Duodenal mucosa (tissue), 2 donors: ENCODE results near the gene B3GNT9.

Experiments
- H3K27ac ChIP-seq: one replicate; pipeline ENCODE4 v1.7.0; 2013; ENCODE audit warnings: low read depth, low read length
- H3K27me3 ChIP-seq, 2 donors: one replicate each; pipeline ENCODE4 v1.7.0; 2013; ENCODE audit warnings: low read length in 2 of 2, control low read depth in 1 of 2; ENCODE audit not compliant: insufficient read depth in 2 of 2, control insufficient read depth in 1 of 2
- H3K36me3 ChIP-seq, 2 donors: one replicate each; pipeline ENCODE4 v1.7.0; 2013; ENCODE audit warnings: low read length in 2 of 2, control low read depth in 1 of 2; ENCODE audit not compliant: insufficient read depth in 2 of 2, control insufficient read depth in 1 of 2
- H3K4me1 ChIP-seq, 2 donors: one replicate each; pipeline ENCODE4 v1.7.0; 2013; ENCODE audit warnings: low read length in 2 of 2, control low read depth in 1 of 2; ENCODE audit not compliant: insufficient read depth in 2 of 2, control insufficient read depth in 1 of 2
- H3K4me3 ChIP-seq, 2 donors: one replicate each; pipeline ENCODE4 v1.7.0; 2013; ENCODE audit warnings: low read length in 2 of 2, low read depth in 1 of 2
- H3K9ac ChIP-seq, 2 donors: one replicate each; pipeline ENCODE4 v1.7.0; 2013; ENCODE audit warnings: low read length in 2 of 2, low read depth in 1 of 2
- H3K9me3 ChIP-seq, 2 donors: one replicate each; pipeline ENCODE4 v1.7.0; 2013; ENCODE audit warnings: low read length in 2 of 2, control low read depth in 1 of 2; ENCODE audit not compliant: control insufficient read depth in 1 of 2

Gene B3GNT9

DNA sequence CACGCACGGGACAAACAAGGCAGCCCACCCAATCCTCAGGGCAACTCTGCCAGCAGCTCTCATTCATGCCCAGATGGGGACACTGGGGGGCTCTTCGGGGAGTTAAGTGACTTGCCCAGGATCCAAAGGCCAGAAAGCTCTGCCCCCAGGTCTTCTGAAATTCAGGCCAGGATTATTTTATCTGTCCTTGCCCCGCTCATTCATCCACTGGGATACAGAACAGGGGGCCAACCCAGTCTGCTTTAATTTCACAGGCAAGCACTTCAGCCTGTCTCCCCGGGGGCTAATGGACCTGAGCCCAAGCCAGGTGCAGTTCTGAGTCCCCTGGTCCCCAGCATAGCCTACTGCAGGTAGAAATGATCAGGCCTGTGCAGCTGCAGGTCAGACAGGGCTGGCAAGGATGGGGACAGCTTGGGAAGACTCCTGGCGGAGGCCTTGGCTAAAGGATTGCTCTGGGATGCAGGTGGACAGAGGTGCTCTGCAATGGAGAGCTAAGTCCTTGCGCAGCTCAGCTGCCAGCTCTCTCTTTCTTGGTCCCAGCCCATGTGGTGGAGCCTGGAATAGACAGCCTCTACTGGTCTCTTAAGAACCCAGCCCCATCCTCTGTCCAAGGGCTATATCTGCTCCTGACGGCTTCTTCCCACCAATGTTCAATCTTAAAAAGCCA lies 766 bp upstream of the B3GNT9 start:
- H3K4me1 ChIP-seq: peaks cover 12 to 25% of the 10 kb centered on the region in 2 donors
- peaks cover 3 to 23% of the 10 kb centered on the region in 2 donors for H3K36me3 ChIP-seq
- peak overlapping the region; percentile 59 to 73 for H3K4me3 ChIP-seq
- H3K27me3 ChIP-seq: no peaks in the 10 kb centered on the region
- H3K27ac ChIP-seq: no peak overlapping the region
- peak overlapping the region; percentile 38 to 58 for H3K9ac ChIP-seq
- no peaks in the 10 kb centered on the region for H3K9me3 ChIP-seq

- Histone ChIP-seq H3K27me3 (no peaks in the 10 kb centered on the region), H3K4me3 (peak overlapping the region; percentile 59 to 73), H3K9ac (peak overlapping the region; percentile 51 to 58), H3K27ac (peak overlapping the region; percentile 51), H3K4me1 (peaks cover 0 to 13% of the 10 kb centered on the region in 2 donors), H3K9me3 (no peaks in the 10 kb centered on the region), H3K36me3 (peaks cover 6 to 35% of the 10 kb centered on the region in 2 donors)
These were observed 558 bp downstream of the B3GNT9 start for GRCh38 chr16:67150047-67150832.

DNA sequence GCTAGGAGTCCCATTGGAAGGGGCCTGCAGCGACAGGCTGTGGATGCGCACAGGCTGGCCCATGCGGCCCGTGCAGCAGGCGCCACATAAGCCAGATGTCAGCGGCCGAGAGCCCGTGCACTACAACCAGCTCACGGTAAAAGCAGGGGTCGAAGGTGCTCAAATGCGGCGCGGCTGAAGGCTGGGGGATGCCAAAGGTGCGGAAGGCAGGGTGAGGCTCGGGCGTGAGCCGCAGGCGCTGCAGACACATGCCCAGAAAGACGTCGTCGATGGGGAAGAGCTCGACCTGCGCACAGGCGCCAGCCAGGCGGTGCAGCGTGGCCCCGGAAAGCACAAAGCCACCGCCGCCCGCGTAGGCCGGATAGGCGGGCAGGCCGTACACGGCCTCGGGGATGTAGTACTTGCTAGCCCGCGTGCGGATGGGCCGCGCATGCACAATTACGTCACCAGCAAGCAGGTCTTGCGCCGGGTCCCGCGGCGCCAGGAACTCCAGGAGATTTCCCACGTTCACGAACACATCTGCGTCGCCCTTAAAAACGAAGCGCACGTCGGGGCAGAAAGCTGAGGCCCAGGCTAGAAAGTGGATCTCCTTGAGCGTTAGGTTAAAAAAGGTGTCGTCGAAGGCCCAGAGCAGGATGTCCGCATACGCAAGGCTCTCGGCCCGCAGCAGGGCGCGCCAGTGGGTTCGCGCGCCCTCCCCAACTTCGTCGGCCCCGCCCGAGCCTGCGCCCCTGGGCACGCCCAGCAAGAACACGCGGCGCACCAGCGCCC lies 1.3 kb downstream of the B3GNT9 start:
- no peak overlapping the region for H3K27ac ChIP-seq
- no peak overlapping the region for H3K9ac ChIP-seq
- H3K4me1 ChIP-seq: peaks cover 0 to 10% of the 10 kb centered on the region in 2 donors
- peaks cover 11 to 43% of the 10 kb centered on the region in 2 donors for H3K36me3 ChIP-seq
- no peaks in the 10 kb centered on the region for H3K9me3 ChIP-seq
- H3K4me3 ChIP-seq: no peak overlapping the region
- no peaks in the 10 kb centered on the region for H3K27me3 ChIP-seq

- no peaks in the 10 kb centered on the region for H3K27me3 ChIP-seq
These were observed 2.0 kb downstream of the B3GNT9 start for GRCh38 chr16:67148656-67149275.

DNA sequence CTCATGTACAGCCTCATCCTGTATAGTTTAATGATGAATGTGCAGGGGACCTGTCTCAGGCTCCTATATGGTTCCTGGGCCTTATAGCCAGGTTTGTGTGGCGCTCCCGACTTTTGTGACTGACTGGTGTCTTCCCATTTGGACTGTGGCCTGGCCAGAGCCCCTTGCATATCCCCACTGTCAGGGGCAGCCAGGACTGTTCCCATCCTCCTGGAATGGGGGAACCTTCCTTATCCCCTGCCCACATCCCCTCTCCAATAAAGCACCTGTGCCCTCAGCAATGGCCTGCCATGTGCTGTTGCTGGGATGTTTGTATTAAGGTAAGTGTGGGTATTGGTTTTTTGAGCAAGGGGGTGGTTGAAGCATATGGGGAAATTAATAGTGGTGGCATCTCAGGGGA lies 2.6 kb downstream of the B3GNT9 start:
- H3K27ac ChIP-seq: no peak overlapping the region
- H3K4me3 ChIP-seq: no peak overlapping the region
- no peak overlapping the region for H3K9ac ChIP-seq
- H3K9me3 ChIP-seq: no peaks in the 10 kb centered on the region
- H3K4me1 ChIP-seq: peaks cover 0 to 10% of the 10 kb centered on the region in 2 donors
- peaks cover 17 to 54% of the 10 kb centered on the region in 2 donors for H3K36me3 ChIP-seq
- no peaks in the 10 kb centered on the region for H3K27me3 ChIP-seq

More at GRCh38 chr16:67148656-67149275, 2.0 kb downstream of the B3GNT9 start:
- Histone ChIP-seq H3K4me3 (no peak overlapping the region), H3K36me3 (peaks cover 17 to 50% of the 10 kb centered on the region in 2 donors), H3K9me3 (no peaks in the 10 kb centered on the region), H3K9ac (no peak overlapping the region), H3K27ac (no peak overlapping the region), H3K4me1 (peaks cover 0 to 10% of the 10 kb centered on the region in 2 donors)

- H3K36me3 ChIP-seq: peaks cover 17 to 59% of the 10 kb centered on the region in 2 donors
- H3K27me3 ChIP-seq: no peaks in the 10 kb centered on the region
- H3K4me3 ChIP-seq: no peak overlapping the region
- H3K4me1 ChIP-seq: peaks cover 0 to 10% of the 10 kb centered on the region in 2 donors
- H3K27ac ChIP-seq: no peak overlapping the region
- H3K9me3 ChIP-seq: no peaks in the 10 kb centered on the region
- H3K9ac ChIP-seq: no peak overlapping the region
These were observed 3.2 kb downstream of the B3GNT9 start for GRCh38 chr16:67147437-67148140.

DNA sequence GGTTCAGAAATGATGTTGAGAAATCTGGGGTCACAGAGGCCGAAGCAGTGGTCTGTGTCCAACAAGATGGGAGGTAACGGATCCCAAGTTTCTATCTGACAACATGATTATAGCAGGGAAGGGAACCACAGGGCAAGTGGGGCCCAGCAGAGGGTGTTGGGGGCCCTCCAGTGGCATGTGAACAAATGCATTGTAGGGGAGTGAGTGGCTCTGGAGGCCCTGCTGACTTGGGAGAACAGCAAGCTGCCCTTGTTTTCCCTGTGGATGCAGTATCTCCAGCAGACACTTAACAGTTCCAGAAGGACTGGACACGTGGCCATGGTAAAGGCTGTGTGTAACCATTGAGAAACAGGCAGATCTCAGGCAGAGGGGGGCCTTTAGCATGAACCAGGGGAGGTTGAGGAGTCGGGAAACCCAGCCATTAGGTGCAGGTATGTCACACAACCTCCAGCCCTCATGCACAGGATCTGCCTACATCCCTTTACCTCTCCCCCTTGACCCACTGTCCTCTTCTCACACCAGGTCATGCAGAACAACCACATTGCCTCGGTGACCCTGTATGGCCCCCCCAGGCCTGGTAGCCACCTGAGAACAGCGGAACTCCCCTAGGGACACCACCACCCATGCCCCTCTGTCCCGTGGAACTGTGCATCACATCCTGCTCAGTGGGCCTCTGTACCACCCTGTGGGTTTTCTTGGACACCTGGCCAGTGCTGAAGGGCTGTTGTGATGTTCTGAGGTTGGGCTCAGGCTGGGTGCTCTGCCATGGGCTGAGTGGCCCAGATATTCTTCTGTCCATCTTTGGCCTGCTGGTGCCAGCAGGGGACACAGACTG lies 4.1 kb downstream of the B3GNT9 start:
- Histone ChIP-seq H3K9me3 (no peaks in the 10 kb centered on the region), H3K27ac (no peak overlapping the region), H3K27me3 (no peaks in the 10 kb centered on the region), H3K36me3 (peaks cover 17 to 68% of the 10 kb centered on the region in 2 donors), H3K4me3 (no peak overlapping the region), H3K4me1 (peaks cover 0 to 10% of the 10 kb centered on the region in 2 donors), H3K9ac (no peak overlapping the region)

GRCh38 chr16:67145746-67146145 lies 5.1 kb downstream of the B3GNT9 start:
- H3K4me3 ChIP-seq: no peak overlapping the region
- no peak overlapping the region for H3K27ac ChIP-seq

GRCh38 chr16:67144943-67145342 lies 5.9 kb downstream of the B3GNT9 start:
- peaks cover 28 to 86% of the 10 kb centered on the region in 2 donors for H3K36me3 ChIP-seq
- H3K9ac ChIP-seq: no peak overlapping the region
- no peaks in the 10 kb centered on the region for H3K27me3 ChIP-seq
- H3K4me3 ChIP-seq: no peak overlapping the region
- no peaks in the 10 kb centered on the region for H3K4me1 ChIP-seq
- H3K9me3 ChIP-seq: no peaks in the 10 kb centered on the region
- no peak overlapping the region for H3K27ac ChIP-seq

More at GRCh38 chr16:67145746-67146145, 5.1 kb downstream of the B3GNT9 start:
- Histone ChIP-seq H3K36me3 (peaks cover 20 to 78% of the 10 kb centered on the region in 2 donors), H3K9me3 (no peaks in the 10 kb centered on the region), H3K4me1 (peaks cover 0 to 3% of the 10 kb centered on the region in 2 donors), H3K27me3 (no peaks in the 10 kb centered on the region), H3K9ac (no peak overlapping the region)
